Measurements from ENCODE around the gene PTPRD. TPM values are rescaled to one million over a fixed set of nuclear protein-coding genes. Genes with fewer than 3 reads are reported as not detected.

Gene PTPRD
- total and polyA plus RNA-seq, 5 donors from 2014 or later, result 0.47 TPM; not detected in 4

GRCh38 chr9:8815931-8816330, 1796.9 kb downstream of the PTPRD start:
- Histone ChIP-seq H3K4me1 (ENCODE audit: control insufficient read depth, insufficient read depth, low read length, poor library complexity, severe bottlenecking) (no peaks in the 10 kb centered on the region), H3K36me3 (ENCODE audit: control insufficient read depth, insufficient read depth, low read length) (no peaks in the 10 kb centered on the region), H3K4me3 (ENCODE audit: low read depth, low read length) (no peak overlapping the region), H3K27ac (ENCODE audit: insufficient read depth, low read length, poor library complexity, severe bottlenecking) (no peak overlapping the region), H3K9me3 (ENCODE audit: control insufficient read depth in 2 of 2, low read length in 2 of 2) (no peaks in the 10 kb centered on the region), H3K27me3 (ENCODE audit: control insufficient read depth, insufficient read depth, low read length) (no peaks in the 10 kb centered on the region)
- H3K36me3 Mint-ChIP-seq, result no peaks in the 10 kb centered on the region
- H3K27me3 Mint-ChIP-seq, result no peaks in the 10 kb centered on the region
- H3K4me3 Mint-ChIP-seq, result no peak overlapping the region
- H3K4me1 Mint-ChIP-seq, result no peaks in the 10 kb centered on the region
- DNase-seq, result no peak
- H3K9me3 Mint-ChIP-seq, result peaks cover 0 to 4% (median 0%) of the 10 kb centered on the region in 7 donors
- no peak for ATAC-seq (ENCODE audit: low read depth in 2 of 2)
- H3K27ac Mint-ChIP-seq, result no peak overlapping the region

DNA sequence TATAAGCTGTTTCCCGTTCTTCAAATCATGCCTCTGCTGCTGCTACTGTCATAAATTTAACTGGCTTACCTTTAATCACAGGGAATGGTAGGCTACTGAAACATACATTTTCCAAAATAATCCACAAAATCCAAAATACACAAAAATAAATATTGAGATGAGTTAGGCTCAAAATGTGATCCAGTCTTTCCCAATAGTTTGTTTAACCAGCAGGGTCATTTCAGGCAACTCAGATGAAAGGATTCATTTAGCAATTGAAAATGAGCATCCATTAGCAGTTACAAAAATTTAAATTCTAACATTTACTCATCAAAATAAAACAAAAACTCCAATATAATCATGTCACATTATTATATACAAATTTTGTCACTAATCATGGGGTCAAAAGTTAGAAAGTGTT, 1797.6 kb downstream of the PTPRD start:
- Mint-ChIP-seq H3K4me1 (no peaks in the 10 kb centered on the region), H3K27me3 (no peaks in the 10 kb centered on the region), H3K27ac (no peak overlapping the region), H3K9me3 (peaks cover 0 to 4% (median 0%) of the 10 kb centered on the region in 7 donors), H3K4me3 (no peak overlapping the region), H3K36me3 (no peaks in the 10 kb centered on the region)
- H3K27me3 ChIP-seq (ENCODE audit: control insufficient read depth, insufficient read depth, low read length), result no peaks in the 10 kb centered on the region
- H3K4me3 ChIP-seq (ENCODE audit: low read depth, low read length), result no peak overlapping the region
- ATAC-seq (ENCODE audit: low read depth in 2 of 2), result no peak
- no peaks in the 10 kb centered on the region for H3K4me1 ChIP-seq (ENCODE audit: control insufficient read depth, insufficient read depth, low read length, poor library complexity, severe bottlenecking)
- no peaks in the 10 kb centered on the region for H3K9me3 ChIP-seq (ENCODE audit: control insufficient read depth in 2 of 2, low read length in 2 of 2)
- no peaks in the 10 kb centered on the region for H3K36me3 ChIP-seq (ENCODE audit: control insufficient read depth, insufficient read depth, low read length)
- DNase-seq, result no peak
- no peak overlapping the region for H3K27ac ChIP-seq (ENCODE audit: insufficient read depth, low read length, poor library complexity, severe bottlenecking)

DNA sequence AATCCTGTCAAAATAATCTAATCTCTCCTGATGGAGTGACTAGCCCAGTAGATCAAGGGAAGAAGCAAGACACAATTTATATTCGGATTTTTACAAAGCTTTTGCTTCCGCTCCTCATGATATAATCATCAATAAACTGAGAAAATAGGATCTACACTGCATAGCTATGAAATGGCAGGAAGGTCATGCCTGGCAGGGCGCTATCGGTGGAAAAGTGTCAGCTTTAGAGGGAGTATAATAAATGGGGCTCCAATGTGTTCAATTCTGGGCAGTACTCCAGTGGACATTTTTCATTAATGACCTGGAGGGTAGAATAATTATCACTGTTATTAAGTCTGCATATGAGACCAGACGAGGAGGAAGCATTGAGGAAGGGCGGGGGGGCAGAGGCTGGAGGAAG, 1799.9 kb downstream of the PTPRD start:
- no peak overlapping the region for H3K27ac ChIP-seq (ENCODE audit: insufficient read depth, low read length, poor library complexity, severe bottlenecking)
- no peak for ATAC-seq (ENCODE audit: low read depth in 2 of 2)

DNA sequence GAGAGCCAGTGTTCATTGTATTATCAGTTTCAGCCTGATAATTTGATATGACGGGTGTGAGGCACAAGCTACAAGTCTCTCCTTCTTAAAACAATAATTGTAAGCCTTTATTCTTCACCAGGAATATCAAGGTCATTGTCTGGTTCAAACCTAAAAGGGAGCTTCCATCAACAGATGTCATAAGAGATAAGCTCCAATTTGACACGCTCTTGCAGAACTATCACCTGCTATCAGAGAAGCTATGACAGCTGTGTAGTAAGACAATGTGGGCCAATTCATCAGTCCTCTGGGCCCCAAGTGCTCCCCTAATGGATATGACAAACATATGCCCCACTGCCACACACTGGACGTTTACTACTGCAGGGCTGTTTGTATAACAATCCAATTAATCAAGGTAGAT, 1803.1 kb downstream of the PTPRD start:
- Mint-ChIP-seq H3K27ac (no peak overlapping the region), H3K9me3 (peaks cover 0 to 6% (median 0%) of the 10 kb centered on the region in 7 donors), H3K4me3 (no peak overlapping the region), H3K36me3 (no peaks in the 10 kb centered on the region), H3K4me1 (no peaks in the 10 kb centered on the region), H3K27me3 (no peaks in the 10 kb centered on the region)
- ATAC-seq (ENCODE audit: low read depth in 2 of 2), result no peak
- Histone ChIP-seq H3K27me3 (ENCODE audit: control insufficient read depth, insufficient read depth, low read length) (no peaks in the 10 kb centered on the region), H3K36me3 (ENCODE audit: control insufficient read depth, insufficient read depth, low read length) (no peaks in the 10 kb centered on the region), H3K4me1 (ENCODE audit: control insufficient read depth, insufficient read depth, low read length, poor library complexity, severe bottlenecking) (no peaks in the 10 kb centered on the region), H3K4me3 (ENCODE audit: low read depth, low read length) (no peak overlapping the region), H3K27ac (ENCODE audit: insufficient read depth, low read length, poor library complexity, severe bottlenecking) (no peak overlapping the region), H3K9me3 (ENCODE audit: control insufficient read depth in 2 of 2, low read length in 2 of 2) (no peaks in the 10 kb centered on the region)
- DNase-seq, result no peak

More for the DNA sequence above, 1799.9 kb downstream of the PTPRD start:
- Mint-ChIP-seq H3K9me3 (peaks cover 0 to 4% (median 0%) of the 10 kb centered on the region in 7 donors), H3K27me3 (no peaks in the 10 kb centered on the region), H3K36me3 (no peaks in the 10 kb centered on the region), H3K27ac (no peak overlapping the region), H3K4me1 (no peaks in the 10 kb centered on the region), H3K4me3 (no peak overlapping the region)
- Histone ChIP-seq H3K4me1 (ENCODE audit: control insufficient read depth, insufficient read depth, low read length, poor library complexity, severe bottlenecking) (no peaks in the 10 kb centered on the region), H3K27me3 (ENCODE audit: control insufficient read depth, insufficient read depth, low read length) (no peaks in the 10 kb centered on the region), H3K36me3 (ENCODE audit: control insufficient read depth, insufficient read depth, low read length) (no peaks in the 10 kb centered on the region), H3K4me3 (ENCODE audit: low read depth, low read length) (no peak overlapping the region), H3K9me3 (ENCODE audit: control insufficient read depth in 2 of 2, low read length in 2 of 2) (no peaks in the 10 kb centered on the region)
- DNase-seq, result no peak

DNA sequence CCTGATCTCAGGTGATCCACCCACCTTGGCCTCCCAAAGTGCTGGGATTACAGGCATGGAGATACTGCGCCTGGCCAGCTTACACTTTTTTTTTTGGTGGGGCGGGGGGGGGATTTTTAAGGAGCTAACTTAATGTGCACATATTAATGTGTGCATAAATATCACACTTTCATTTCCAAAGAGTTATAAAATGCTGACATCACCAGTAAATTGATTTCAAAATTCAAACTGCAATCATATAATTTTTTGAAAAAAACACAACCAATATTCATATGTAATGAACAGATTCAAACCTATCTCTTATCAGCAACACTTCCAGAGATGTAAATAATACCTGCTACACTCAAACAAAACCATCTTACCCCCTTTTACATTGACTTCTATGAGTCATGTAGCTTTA, 1806.7 kb downstream of the PTPRD start:
- Mint-ChIP-seq H3K27me3 (no peaks in the 10 kb centered on the region), H3K36me3 (no peaks in the 10 kb centered on the region), H3K4me1 (no peaks in the 10 kb centered on the region), H3K9me3 (peaks cover 0 to 6% (median 0%) of the 10 kb centered on the region in 7 donors), H3K27ac (no peak overlapping the region), H3K4me3 (no peak overlapping the region)
- H3K9me3 ChIP-seq (ENCODE audit: control insufficient read depth in 2 of 2, low read length in 2 of 2), result no peaks in the 10 kb centered on the region
- ATAC-seq (ENCODE audit: low read depth in 2 of 2) (no peak), DNase-seq (no peak)
- H3K36me3 ChIP-seq (ENCODE audit: control insufficient read depth, insufficient read depth, low read length), result no peaks in the 10 kb centered on the region
- H3K4me1 ChIP-seq (ENCODE audit: control insufficient read depth, insufficient read depth, low read length, poor library complexity, severe bottlenecking), result no peaks in the 10 kb centered on the region
- no peaks in the 10 kb centered on the region for H3K27me3 ChIP-seq (ENCODE audit: control insufficient read depth, insufficient read depth, low read length)
- H3K27ac ChIP-seq (ENCODE audit: insufficient read depth, low read length, poor library complexity, severe bottlenecking), result no peak overlapping the region
- H3K4me3 ChIP-seq (ENCODE audit: low read depth, low read length), result no peak overlapping the region

GRCh38 chr9:8804613-8805012, 1808.2 kb downstream of the PTPRD start:
- no peaks in the 10 kb centered on the region for H3K36me3 Mint-ChIP-seq
- Histone ChIP-seq H3K9me3 (ENCODE audit: control insufficient read depth in 2 of 2, low read length in 2 of 2) (no peaks in the 10 kb centered on the region), H3K36me3 (ENCODE audit: control insufficient read depth, insufficient read depth, low read length) (no peaks in the 10 kb centered on the region), H3K4me3 (ENCODE audit: low read depth, low read length) (no peak overlapping the region), H3K4me1 (ENCODE audit: control insufficient read depth, insufficient read depth, low read length, poor library complexity, severe bottlenecking) (no peaks in the 10 kb centered on the region), H3K27me3 (ENCODE audit: control insufficient read depth, insufficient read depth, low read length) (no peaks in the 10 kb centered on the region), H3K27ac (ENCODE audit: insufficient read depth, low read length, poor library complexity, severe bottlenecking) (no peak overlapping the region)
- H3K27me3 Mint-ChIP-seq, result no peaks in the 10 kb centered on the region
- H3K4me3 Mint-ChIP-seq, result no peak overlapping the region
- H3K4me1 Mint-ChIP-seq, result no peaks in the 10 kb centered on the region
- no peak overlapping the region for H3K27ac Mint-ChIP-seq
- DNase-seq, result no peak
- H3K9me3 Mint-ChIP-seq, result peaks cover 0 to 6% (median 0%) of the 10 kb centered on the region in 7 donors
- ATAC-seq (ENCODE audit: low read depth in 2 of 2), result no peak

- ATAC-seq (ENCODE audit: low read depth in 2 of 2), result no peak
- H3K27ac Mint-ChIP-seq, result no peak overlapping the region
- no peak overlapping the region for H3K4me3 ChIP-seq (ENCODE audit: low read depth, low read length)
- no peaks in the 10 kb centered on the region for H3K27me3 ChIP-seq (ENCODE audit: control insufficient read depth, insufficient read depth, low read length)
- peaks cover 0 to 2% (median 0%) of the 10 kb centered on the region in 7 donors for H3K9me3 Mint-ChIP-seq
- H3K36me3 Mint-ChIP-seq, result no peaks in the 10 kb centered on the region
- DNase-seq, result no peak
- no peak overlapping the region for H3K27ac ChIP-seq (ENCODE audit: insufficient read depth, low read length, poor library complexity, severe bottlenecking)
- H3K27me3 Mint-ChIP-seq, result no peaks in the 10 kb centered on the region
- H3K4me3 Mint-ChIP-seq, result no peak overlapping the region
- H3K9me3 ChIP-seq (ENCODE audit: control insufficient read depth in 2 of 2, low read length in 2 of 2), result no peaks in the 10 kb centered on the region
- H3K4me1 ChIP-seq (ENCODE audit: control insufficient read depth, insufficient read depth, low read length, poor library complexity, severe bottlenecking), result no peaks in the 10 kb centered on the region
- no peaks in the 10 kb centered on the region for H3K36me3 ChIP-seq (ENCODE audit: control insufficient read depth, insufficient read depth, low read length)
- no peaks in the 10 kb centered on the region for H3K4me1 Mint-ChIP-seq
Measured at GRCh38 chr9:8802242-8802641, 1810.6 kb downstream of the PTPRD start.

DNA sequence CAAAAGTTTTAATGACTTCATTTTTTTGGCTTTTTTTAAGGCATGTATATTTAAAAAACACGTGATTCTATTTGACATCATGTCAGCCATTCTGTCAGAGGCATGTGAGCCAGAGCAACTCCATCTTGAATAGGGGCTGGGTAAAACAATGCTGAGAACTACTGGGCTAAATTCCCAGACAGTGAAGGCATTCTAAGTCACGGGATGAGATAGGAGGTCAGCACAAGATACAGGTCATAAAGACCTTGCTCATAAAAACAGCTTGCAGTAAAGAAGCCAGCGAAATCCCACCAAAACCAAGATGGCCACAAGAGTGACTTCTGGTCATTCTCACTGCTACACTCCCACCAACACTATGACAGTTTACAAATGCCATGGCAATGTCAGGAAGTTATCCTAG, 1812.6 kb downstream of the PTPRD start:
- H3K4me1 Mint-ChIP-seq, result no peaks in the 10 kb centered on the region
- Histone ChIP-seq H3K9me3 (ENCODE audit: control insufficient read depth in 2 of 2, low read length in 2 of 2) (no peaks in the 10 kb centered on the region), H3K4me3 (ENCODE audit: low read depth, low read length) (no peak overlapping the region), H3K36me3 (ENCODE audit: control insufficient read depth, insufficient read depth, low read length) (no peaks in the 10 kb centered on the region), H3K4me1 (ENCODE audit: control insufficient read depth, insufficient read depth, low read length, poor library complexity, severe bottlenecking) (no peaks in the 10 kb centered on the region), H3K27me3 (ENCODE audit: control insufficient read depth, insufficient read depth, low read length) (no peaks in the 10 kb centered on the region), H3K27ac (ENCODE audit: insufficient read depth, low read length, poor library complexity, severe bottlenecking) (no peak overlapping the region)
- H3K27ac Mint-ChIP-seq, result no peak overlapping the region
- H3K4me3 Mint-ChIP-seq, result no peak overlapping the region
- H3K36me3 Mint-ChIP-seq, result no peaks in the 10 kb centered on the region
- H3K9me3 Mint-ChIP-seq, result peaks cover 0 to 2% (median 0%) of the 10 kb centered on the region in 7 donors
- H3K27me3 Mint-ChIP-seq, result no peaks in the 10 kb centered on the region
- ATAC-seq (ENCODE audit: low read depth in 2 of 2) (no peak), DNase-seq (no peak)
